Gastrocnemius medialis (tissue), 4 donors: ENCODE data around the gene RAD51D. TPM values are rescaled to one million over a fixed set of nuclear protein-coding genes. Genes with fewer than 3 reads are reported as not detected.
A peak's percentile ranks its signal among the peaks of the same experiment; 100 is the strongest.

Experiments used
- ATAC-seq, 2 donors: fragments of 150-250 bp; one replicate each; pipeline ENCODE4 v1.9.1; 2016
- DNase-seq, 2 donors: peaks; one replicate each; pipeline ENCODE4 v3.0.0-alpha.2; 2019
- H3K27ac ChIP-seq, 4 donors: fragments of 200-600 bp; sonication (generic); 1 replicate in 1 of 4; 2 replicates in 3 of 4; pipeline ENCODE4 v1.5.1; 2016 to 2018; ENCODE audit warnings: mild to moderate bottlenecking in 2 of 4, moderate library complexity in 1 of 4
- H3K27me3 ChIP-seq, 3 donors: fragments of 200-600 bp; sonication (generic) in 2 of 3; 1 replicate in 1 of 3; 2 replicates in 2 of 3; pipeline versions ENCODE4 v1.5.1 to v1.6.0; 2016 to 2019; ENCODE audit warnings: mild to moderate bottlenecking in 1 of 3, moderate library complexity in 1 of 3
- H3K36me3 ChIP-seq, 2 donors: fragments of 200-600 bp; sonication (generic) in 1 of 2; one replicate each; pipeline ENCODE4 v1.5.1; 2017 to 2018
- H3K4me1 ChIP-seq, 2 donors: fragments of 200-600 bp; sonication (generic) in 1 of 2; one replicate each; pipeline ENCODE4 v1.5.1; 2016 to 2017; ENCODE audit warnings: mild to moderate bottlenecking in 2 of 2
- H3K4me3 ChIP-seq, 4 donors: fragments of 200-600 bp; sonication (generic) in 3 of 4; 1 replicate in 1 of 4; 2 replicates in 3 of 4; pipeline ENCODE4 v1.5.1; 2016 to 2019; ENCODE audit warnings: mild to moderate bottlenecking in 2 of 4
- H3K9me3 ChIP-seq, 3 donors: fragments of 200-600 bp; sonication (generic) in 2 of 3; 1 replicate in 1 of 3; 2 replicates in 2 of 3; pipeline ENCODE4 v1.5.1; 2016 to 2019
- CTCF ChIP-seq, 5 experiments: fragments of 450-650 bp in 3 of 5; fragments of 200-600 bp in 2 of 5; sonication (generic) in 2 of 5; IDR thresholded peaks in 4 of 5; conservative IDR thresholded peaks in 1 of 5; 1 replicate in 4 of 5; 2 replicates in 1 of 5; pipeline ENCODE4 v1.5.1; 2016 to 2019; ENCODE audit warnings: antibody characterized with exemption in 5 of 5, mild to moderate bottlenecking in 3 of 5, moderate library complexity in 3 of 5
- POLR2A ChIP-seq, 2 donors: fragments of 450-650 bp; IDR thresholded peaks; one replicate each; pipeline ENCODE4 v1.6.1; 2017; ENCODE audit warnings: antibody characterized with exemption in 2 of 2, mild to moderate bottlenecking in 2 of 2, moderate library complexity in 2 of 2
- in situ Hi-C, 4 donors: fragments of 200-750 bp; cut with MboI; loops; one replicate each; pipeline versions ENCODE4 v1.15.0 to v1.8.0; 2017; ENCODE audit warnings: low sequenced_read_pairs in 4 of 4
- intact Hi-C: fragments of 100-400 bp; cut with DNase I; formaldehyde crosslinking; loops from one replicate; pipeline ENCODE4 v1.15.1; 2023; ENCODE audit warnings: low total_unique reads
- total RNA-seq, 4 donors: library from RNA; depleted of rRNA; stranded (reverse); fragments of >200 nt; gene quantifications; one replicate each; pipeline versions ENCODE4 v1.1.0 to v1.2.3, GENCODE V29; 2016

RAD51D gene
- total RNA-seq, 4 donors from 2014 or later, result 2.5 to 5.2 (median 2.8) TPM

GRCh38 chr17:35147375-35147905 lies 27.8 kb upstream of the RAD51D start, which contains the start of gene UNC45B:
UNC45B (plus strand) TSS chr17:35147817; CDS start chr17:35148264, 447 bp downstream.
- H3K4me3 ChIP-seq, result peak within 1 kb of the TSS; percentile 53 to 64 (median 60)
- H3K4me1 ChIP-seq, result peaks cover 23 to 39% of the 10 kb centered on the region in 2 donors
- in situ Hi-C loops, result loop anchor here in 2 of 4 donors (10.0 kb wide), 1 partner anchor 97 kb away; the partner anchor contains the start of gene SLFN5 (in 2 of the 2)

GRCh38 chr17:35146214-35146833 lies 26.7 kb upstream of the RAD51D start:
- DNase-seq, result no peak
- Histone ChIP-seq H3K9me3 (no peaks in the 10 kb centered on the region), H3K4me3 (no peak overlapping the region), H3K27ac (peak overlapping the region; percentile 94 to 98 (median 97)), H3K36me3 (peaks cover 0 to 16% of the 10 kb centered on the region in 2 donors), H3K27me3 (no peaks in the 10 kb centered on the region), H3K4me1 (peaks cover 23 to 44% of the 10 kb centered on the region in 2 donors)
- in situ Hi-C loops (loop anchor here in 2 of 4 donors (10.0 kb wide), 1 partner anchor 98 kb away; the partner anchor contains the start of gene SLFN5 (in 2 of the 2)), intact Hi-C loops (loop anchor here (2.0 to 10.0 kb wide), 5 partner anchors 58 to 1388 kb away; partner anchors contain the start of genes LIG3, MYO19, PIGW and SLFN12L)
- ATAC-seq, result no peak
- TF ChIP-seq POLR2A (IDR thresholded peaks at IDR 0.05) (no peak), CTCF (IDR thresholded peaks at IDR 0.05 in 4 of 5, conservative IDR thresholded peaks at IDR 0.05 in 1 of 5) (no peak)

More at GRCh38 chr17:35147375-35147905, 27.8 kb upstream of the RAD51D start, which contains the start of gene UNC45B:
- Histone ChIP-seq H3K27me3 (no peaks in the 10 kb centered on the region), H3K36me3 (peaks cover 0 to 27% of the 10 kb centered on the region in 2 donors), H3K9me3 (no peaks in the 10 kb centered on the region), H3K27ac (peak within 1 kb of the TSS; percentile 94 to 98 (median 97))
- intact Hi-C loops, result loop anchor here (1.0 to 10.0 kb wide), 6 partner anchors 59 to 1387 kb away; partner anchors contain the start of genes LIG3, MYO19, PIGW and SLFN12L
- TF ChIP-seq CTCF (IDR thresholded peaks at IDR 0.05 in 4 of 5, conservative IDR thresholded peaks at IDR 0.05 in 1 of 5), result no peak
- peak; percentile 68 to 88 for TF ChIP-seq POLR2A (IDR thresholded peaks at IDR 0.05)
- ATAC-seq, result peak; percentile 87
- peak; percentile 87 to 94 for DNase-seq

- no peak overlapping the region for H3K27ac ChIP-seq
- TF ChIP-seq POLR2A (IDR thresholded peaks at IDR 0.05) (no peak), CTCF (IDR thresholded peaks at IDR 0.05 in 4 of 5, conservative IDR thresholded peaks at IDR 0.05 in 1 of 5) (no peak)
- no peaks in the 10 kb centered on the region for H3K27me3 ChIP-seq
- no peaks in the 10 kb centered on the region for H3K9me3 ChIP-seq
- DNase-seq (no peak), ATAC-seq (no peak)
- intact Hi-C loops, result loop anchor here (5.0 to 10.0 kb wide), 3 partner anchors 112 to 1390 kb away; partner anchors contain the start of genes MYO19, PIGW and SLFN12L
- H3K4me1 ChIP-seq, result peaks cover 25 to 45% of the 10 kb centered on the region in 2 donors
- peaks cover 0 to 7% of the 10 kb centered on the region in 2 donors for H3K36me3 ChIP-seq
- H3K4me3 ChIP-seq, result no peak overlapping the region
- in situ Hi-C loops, result loop anchor here in 2 of 4 donors (10.0 kb wide), 1 partner anchor 100 kb away; the partner anchor contains the start of gene SLFN5 (in 2 of the 2)
Measured at GRCh38 chr17:35144840-35145239, 25.2 kb upstream of the RAD51D start.

GRCh38 chr17:35142467-35142796 lies 22.8 kb upstream of the RAD51D start:
- Histone ChIP-seq H3K4me1 (peaks cover 18 to 26% of the 10 kb centered on the region in 2 donors), H3K9me3 (no peaks in the 10 kb centered on the region), H3K27ac (peak overlapping the region; percentile 12 to 49 (median 40)), H3K4me3 (peak overlapping the region; percentile 76 to 99 (median 88)), H3K36me3 (peaks cover 0 to 27% of the 10 kb centered on the region in 2 donors), H3K27me3 (no peaks in the 10 kb centered on the region)
- intact Hi-C loops (loop anchor here (10.0 kb wide), 2 partner anchors 392 to 1392 kb away; partner anchors contain the start of genes MYO19, PIGW and SLFN12L), in situ Hi-C loops (loop anchor here in 2 of 4 donors (10.0 kb wide), 1 partner anchor 102 kb away; the partner anchor contains the start of gene SLFN5 (in 2 of the 2))
- peak in 3 of 5 experiments; percentile 0 to 3 (median 1) for TF ChIP-seq CTCF (IDR thresholded peaks at IDR 0.05 in 4 of 5, conservative IDR thresholded peaks at IDR 0.05 in 1 of 5)
- no peak for TF ChIP-seq POLR2A (IDR thresholded peaks at IDR 0.05)
- DNase-seq (no peak), ATAC-seq (no peak)
